Heart right ventricle (tissue), 16 donors: ENCODE measurements around the gene FBXL5. TPM values are rescaled to one million over a fixed set of nuclear protein-coding genes. Genes with fewer than 3 reads are reported as not detected.

Experiments used
- ATAC-seq, 8 donors: fragments of 200-7000 bp; cut with Tn5 transposase; one replicate each; pipeline ENCODE4 v1.9.1; 2020; ENCODE audit warnings: mild to moderate bottlenecking in 8 of 8, moderate library complexity in 8 of 8, moderate number of reproducible peaks in 1 of 8
- DNase-seq, 2 donors: peaks; one replicate each; pipeline ENCODE4 v3.0.0-alpha.2; 2020
- H3K27ac ChIP-seq, 10 donors: fragments of 200-600 bp; sonication (generic) in 2 of 10; one replicate each; pipeline versions ENCODE4 v1.5.0 to v1.8.0; 2020 to 2022; ENCODE audit warnings: mild to moderate bottlenecking in 3 of 10
- H3K27me3 ChIP-seq, 7 donors: fragments of 200-600 bp; one replicate each; pipeline ENCODE4 v1.8.0; 2021 to 2022; ENCODE audit warnings: mild to moderate bottlenecking in 2 of 7
- H3K36me3 ChIP-seq, 9 donors: fragments of 200-600 bp; sonication (generic) in 1 of 9; one replicate each; pipeline versions ENCODE4 v1.5.0 to v1.8.0; 2020 to 2022; ENCODE audit warnings: mild to moderate bottlenecking in 2 of 9
- H3K4me1 ChIP-seq, 9 donors: fragments of 200-600 bp; sonication (generic) in 1 of 9; one replicate each; pipeline versions ENCODE4 v1.5.0 to v1.8.0; 2020 to 2022; ENCODE audit warnings: mild to moderate bottlenecking in 4 of 9
- H3K4me3 ChIP-seq, 10 donors: fragments of 200-600 bp; sonication (generic) in 2 of 10; one replicate each; pipeline versions ENCODE4 v1.5.0 to v1.8.0; 2020 to 2022; ENCODE audit warnings: mild to moderate bottlenecking in 7 of 10, moderate library complexity in 2 of 10
- H3K9me3 ChIP-seq, 11 donors: fragments of 200-600 bp in 10 of 11; sonication (generic) in 2 of 11; one replicate each; pipeline versions ENCODE4 v1.5.0 to v1.8.0; 2013 to 2022; ENCODE audit warnings: mild to moderate bottlenecking in 2 of 11, control low read depth in 1 of 11, moderate library complexity in 1 of 11
- WGBS, 2 donors: extraction: QIAGEN DNeasy Blood & Tissue Kit; methylation state at CpG; one replicate each; pipeline ENCODE4 v1.1.7; 2013; ENCODE audit warnings: inconsistent platforms in 1 of 2; 5-methylcytosine and 5-hydroxymethylcytosine counted together
- intact Hi-C, 10 donors: fragments of 100-400 bp; cut with DNase I; formaldehyde crosslinking; loops; one replicate each; pipeline versions ENCODE4 v1.11.1 to v1.14.2; 2022
- polyA plus RNA-seq, 2 donors: library from polyadenylated mRNA; stranded (reverse); fragments of 200-250 nt; gene quantifications; one replicate each; pipeline ENCODE4 v1.2.3, GENCODE V29; 2013
- total RNA-seq, 10 donors: library from RNA; stranded (reverse); fragmentation: NEBNext Ultra II Directional in 3 of 10; extraction: Animal tissue kit (Norgen Biotek cat#: 25700) in 3 of 10; gene quantifications; one replicate each; pipeline versions ENCODE4 v1.2.1 to v1.2.4, GENCODE V29; 2021 to 2023
- TF ChIP-seq, protein P1 (sequence below), 9 donors: fragments of 200-600 bp; sonication (generic) in 2 of 9; IDR thresholded peaks; one replicate each; pipeline versions ENCODE4 v1.5.0 to v1.8.0; 2021 to 2022; ENCODE audit warnings: antibody characterized with exemption in 9 of 9, mild to moderate bottlenecking in 5 of 9, moderate library complexity in 1 of 9
- donor health status: Arrhythmogenic right ventricular cardiomyopathy.
- donor health status: ischemic (EF 13 %, LVEDD 7.1; RV severe dilation, severe dysfunction).
- donor health status: healthy with polysubstance abuse.
- donor health status: DM: no; HTN: yes; CAD: no.
- donor health status: DM: no; HTN: no; CAD: no.
- donor health status: ischemic (EF 25% LVEDD 6.9; RV normal size, moderate dysfunction).
- donor health status: ischemic (EF 25% LVEDD 5.7; RV mildly dilated, moderate dysfunction).
- donor health status: healthy.
- donor health status: DM: yes; HTN: yes; CAD: no.
- donor health status: Ischemic cardiomyopathy.
- donor health status: ischemic (EF 35%, LVEDD 5.7; RV mildly dilated, moderate dysfunction).
- donor health status: nonischemic (EF 11% LVEDD 7.7; RV severe dilation, severe dysfunction).
- donor health status: DM: yes; HTN: yes; CAD: no.
- donor health status: PGD.
- donor health status: ischemic (EF 29% LVEDD 5.4; RV normal size, mild dysfunction).
- donor health status: nonischemic (EF 23%, LVEDD 6.1; RV moderate dilation, normal function).

The FBXL5 gene
- total and polyA plus RNA-seq, 12 donors, result 32.8 to 102 (median 74.1) TPM

DNA sequence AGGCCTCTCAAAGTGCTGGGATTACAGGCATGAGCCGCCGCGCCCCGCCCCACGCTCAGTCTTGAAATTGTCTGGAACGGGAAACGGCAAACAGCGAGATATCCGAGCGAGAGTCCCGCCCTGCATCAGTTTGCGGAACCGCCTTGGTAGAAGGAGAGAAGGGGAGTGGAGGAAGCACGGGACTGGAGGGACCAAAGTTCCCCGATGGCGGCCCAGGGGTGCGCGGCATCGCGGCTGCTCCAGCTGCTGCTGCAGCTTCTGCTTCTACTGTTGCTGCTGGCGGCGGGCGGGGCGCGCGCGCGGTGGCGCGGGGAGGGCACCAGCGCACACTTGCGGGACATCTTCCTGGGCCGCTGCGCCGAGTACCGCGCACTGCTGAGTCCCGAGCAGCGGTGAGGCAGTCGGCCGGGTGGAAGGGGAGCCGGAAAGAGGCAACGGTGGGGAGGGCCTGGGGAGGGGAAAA lies 47.8 kb upstream of the FBXL5 start, which contains the start of gene BST1:
TSS of gene BST1 (plus strand) at position 125 of the 463 bp plus-strand sequence. CDS start at position 205, 80 bp downstream.
- Histone ChIP-seq H3K27ac (peak within 1 kb of the TSS in 9 of 10 donors; percentile 5 to 73 (median 46)), H3K4me3 (peak within 1 kb of the TSS; percentile 25 to 61 (median 54)), H3K27me3 (no peaks in the 10 kb centered on the region), H3K4me1 (peaks cover 0 to 23% (median 13%) of the 10 kb centered on the region in 9 donors), H3K9me3 (no peaks in the 10 kb centered on the region), H3K36me3 (peaks cover 0 to 3% (median 0%) of the 10 kb centered on the region in 9 donors)
- DNase-seq (peak; percentile 67 to 74), ATAC-seq (peak; percentile 72 to 87 (median 78))
- WGBS, 2 donors, result 2% methylated on average over 41 to 43 of the region's 43 CpGs
- TF ChIP-seq, protein P1, sequence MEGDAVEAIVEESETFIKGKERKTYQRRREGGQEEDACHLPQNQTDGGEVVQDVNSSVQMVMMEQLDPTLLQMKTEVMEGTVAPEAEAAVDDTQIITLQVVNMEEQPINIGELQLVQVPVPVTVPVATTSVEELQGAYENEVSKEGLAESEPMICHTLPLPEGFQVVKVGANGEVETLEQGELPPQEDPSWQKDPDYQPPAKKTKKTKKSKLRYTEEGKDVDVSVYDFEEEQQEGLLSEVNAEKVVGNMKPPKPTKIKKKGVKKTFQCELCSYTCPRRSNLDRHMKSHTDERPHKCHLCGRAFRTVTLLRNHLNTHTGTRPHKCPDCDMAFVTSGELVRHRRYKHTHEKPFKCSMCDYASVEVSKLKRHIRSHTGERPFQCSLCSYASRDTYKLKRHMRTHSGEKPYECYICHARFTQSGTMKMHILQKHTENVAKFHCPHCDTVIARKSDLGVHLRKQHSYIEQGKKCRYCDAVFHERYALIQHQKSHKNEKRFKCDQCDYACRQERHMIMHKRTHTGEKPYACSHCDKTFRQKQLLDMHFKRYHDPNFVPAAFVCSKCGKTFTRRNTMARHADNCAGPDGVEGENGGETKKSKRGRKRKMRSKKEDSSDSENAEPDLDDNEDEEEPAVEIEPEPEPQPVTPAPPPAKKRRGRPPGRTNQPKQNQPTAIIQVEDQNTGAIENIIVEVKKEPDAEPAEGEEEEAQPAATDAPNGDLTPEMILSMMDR (IDR thresholded peaks at IDR 0.05), result no peak
- intact Hi-C loops, result no loop called here

DNA sequence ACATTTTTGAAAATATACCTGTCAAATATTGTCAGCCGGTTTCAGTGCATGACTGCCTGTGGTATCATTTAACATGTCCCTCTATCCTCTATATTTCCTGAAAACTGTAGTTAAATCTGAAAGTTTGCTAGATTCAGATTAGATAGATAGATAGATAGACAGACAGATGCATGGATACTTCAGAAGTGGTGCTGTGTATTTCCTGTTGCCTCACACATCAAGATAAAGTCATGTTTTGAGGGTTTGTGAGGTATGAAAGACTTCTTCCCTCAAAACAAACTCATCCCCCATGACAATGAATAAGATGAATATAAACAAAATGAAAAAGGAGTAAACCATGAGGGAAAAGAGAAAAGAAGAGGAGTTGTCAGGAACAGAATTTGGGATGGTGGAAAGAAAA lies 41.7 kb upstream of the FBXL5 start:
- H3K4me1 ChIP-seq, result peaks cover 0 to 19% (median 0%) of the 10 kb centered on the region in 9 donors
- H3K4me3 ChIP-seq, result no peak overlapping the region
- no peaks in the 10 kb centered on the region for H3K27me3 ChIP-seq
- intact Hi-C loops, result no loop called here
- TF ChIP-seq, protein P1 (IDR thresholded peaks at IDR 0.05), result no peak
- H3K9me3 ChIP-seq, result no peaks in the 10 kb centered on the region
- no peak for DNase-seq
- WGBS, 2 donors, result 95 to 98% methylated on average over 1 of the region's 1 CpG
- ATAC-seq, result no peak
- no peaks in the 10 kb centered on the region for H3K36me3 ChIP-seq
- no peak overlapping the region for H3K27ac ChIP-seq

DNA sequence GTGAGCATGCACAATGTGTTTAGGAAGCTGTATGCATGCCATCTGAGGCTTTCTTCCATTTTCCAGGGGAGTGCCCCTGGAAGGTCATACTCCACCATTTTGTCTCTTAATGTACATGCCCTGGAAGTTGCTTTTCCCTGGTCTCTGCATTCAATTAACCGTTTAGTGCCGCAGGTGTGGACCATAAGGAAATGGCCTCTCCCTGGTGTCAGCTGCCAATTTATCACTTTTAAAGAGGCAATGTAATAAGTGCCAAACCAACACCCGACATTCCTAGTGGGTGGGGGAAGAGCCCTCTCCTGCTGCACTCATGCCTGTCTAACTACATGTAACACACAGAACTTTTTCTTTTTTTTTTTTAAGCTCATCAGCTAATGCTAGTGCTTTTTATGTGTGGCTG lies 40.6 kb upstream of the FBXL5 start:
- DNase-seq, result no peak
- TF ChIP-seq, protein P1 (IDR thresholded peaks at IDR 0.05), result no peak
- ATAC-seq, result no peak
- Histone ChIP-seq H3K27me3 (no peaks in the 10 kb centered on the region), H3K9me3 (no peaks in the 10 kb centered on the region), H3K36me3 (no peaks in the 10 kb centered on the region), H3K4me3 (no peak overlapping the region), H3K4me1 (peaks cover 0 to 28% (median 0%) of the 10 kb centered on the region in 9 donors), H3K27ac (no peak overlapping the region)
- intact Hi-C loops, result no loop called here
- 80 to 88% methylated on average over 3 of the region's 3 CpGs for whole genome bisulfite sequencing, 2 donors

DNA sequence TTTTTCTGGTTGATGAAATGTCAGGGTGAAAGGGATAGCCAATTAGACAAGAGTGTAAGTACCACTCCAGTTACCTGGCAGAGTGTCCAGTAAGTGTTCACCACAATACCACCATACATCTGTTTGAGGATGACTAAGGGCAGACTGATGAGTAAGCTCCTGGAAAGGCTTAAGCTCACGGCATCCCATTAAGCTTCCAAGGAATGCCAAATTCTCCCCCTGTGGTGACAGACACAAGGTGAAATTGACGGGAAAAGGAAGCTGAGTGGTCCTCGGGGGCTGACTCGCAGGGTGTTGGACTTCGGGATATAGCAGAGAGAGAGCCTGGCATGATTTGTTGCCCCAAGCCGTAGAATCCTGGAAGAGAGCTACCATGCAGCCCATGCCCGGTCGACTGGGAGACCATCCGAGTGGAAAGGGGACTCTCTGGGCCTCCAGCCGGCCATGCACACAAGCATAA lies 40.1 kb upstream of the FBXL5 start:
- WGBS, 2 donors, result 93 to 94% methylated on average over 10 of the region's 10 CpGs
- DNase-seq (no peak), ATAC-seq (no peak)
- TF ChIP-seq, protein P1 (IDR thresholded peaks at IDR 0.05), result no peak
- intact Hi-C loops, result no loop called here
- H3K4me1 ChIP-seq, result peaks cover 0 to 33% (median 0%) of the 10 kb centered on the region in 9 donors
- H3K36me3 ChIP-seq, result no peaks in the 10 kb centered on the region
- H3K27me3 ChIP-seq, result no peaks in the 10 kb centered on the region
- no peak overlapping the region for H3K27ac ChIP-seq
- no peaks in the 10 kb centered on the region for H3K9me3 ChIP-seq
- no peak overlapping the region for H3K4me3 ChIP-seq
